ENCODE measurements around the gene MSANTD7.
"Not testable (repeated sequence)": the region's sequence is repeated elsewhere in the genome, so short reads cannot be mapped to it uniquely, and the experiment has no call there.

Gene MSANTD7

GRCh38 chr10:14838582-14839304, 637 bp downstream of the MSANTD7 start:
- no peak for DNase-seq

- no peak for DNase-seq
Measured at GRCh38 chr10:14839305-14839695, 1.2 kb downstream of the MSANTD7 start.

- no peak for DNase-seq
Measured at GRCh38 chr10:14840178-14840577, 2.1 kb downstream of the MSANTD7 start.

- no peak for DNase-seq
Measured at GRCh38 chr10:14843327-14843988, 5.4 kb downstream of the MSANTD7 start.

GRCh38 chr10:14844948-14845347, 6.8 kb downstream of the MSANTD7 start:
- DNase-seq = no peak

GRCh38 chr10:14852236-14852635, 14.1 kb downstream of the MSANTD7 start:
- DNase-seq = no peak

- DNase-seq = no peak
Measured at GRCh38 chr10:14855453-14855852, 17.3 kb downstream of the MSANTD7 start.

GRCh38 chr10:14858338-14858960, 20.3 kb downstream of the MSANTD7 start:
- no peak for DNase-seq

GRCh38 chr10:14859043-14859442, 20.9 kb downstream of the MSANTD7 start:
- no peak for DNase-seq

GRCh38 chr10:14859775-14860174, 21.7 kb downstream of the MSANTD7 start:
- DNase-seq = no peak

GRCh38 chr10:14860791-14861190, 22.7 kb downstream of the MSANTD7 start:
- no peak for DNase-seq

GRCh38 chr10:14864466-14864865, 26.4 kb downstream of the MSANTD7 start:
- not testable (repeated sequence) for DNase-seq

GRCh38 chr10:14864871-14865270, 26.8 kb downstream of the MSANTD7 start:
- DNase-seq = not testable (repeated sequence)

- no peak for DNase-seq
Measured at GRCh38 chr10:14873090-14873760, 35.1 kb downstream of the MSANTD7 start.

- no peak for DNase-seq
Measured at GRCh38 chr10:14875941-14876340, 37.8 kb downstream of the MSANTD7 start.

GRCh38 chr10:14876764-14877163, 38.7 kb downstream of the MSANTD7 start:
- no peak for DNase-seq

GRCh38 chr10:14878266-14879123, 40.4 kb downstream of the MSANTD7 start, which contains the start of gene SUV39H2:
Gene SUV39H2, plus strand, starts transcription at chr10:14878866. Its CDS starts 23 bp downstream, at chr10:14878889.
- DNase-seq = peak; percentile 84

- no peak for DNase-seq
Measured at GRCh38 chr10:14879124-14879927, 41.2 kb downstream of the MSANTD7 start.

- no peak for DNase-seq
Measured at GRCh38 chr10:14879928-14880193, 41.8 kb downstream of the MSANTD7 start.

- DNase-seq = no peak
Measured at GRCh38 chr10:14880229-14880628, 42.1 kb downstream of the MSANTD7 start.

- DNase-seq = no peak
Measured at GRCh38 chr10:14884082-14884481, 46.0 kb downstream of the MSANTD7 start.
